Fibroblast of skin of right quadriceps (primary cell): Measurements from ENCODE around the gene NXPE2.
A peak's percentile ranks its signal among the peaks of the same experiment; 100 is the strongest.
"Not testable (repeated sequence)": the region's sequence is repeated elsewhere in the genome, so short reads cannot be mapped to it uniquely, and the experiment has no call there.

Experiments used
- DNase-seq: peaks from one replicate; pipeline ENCODE4 v3.0.0-alpha.2; 2013

The NXPE2 gene

GRCh38 chr11:114678125-114679036 is at the start of gene NXPE2:
NXPE2 (plus strand) TSS chr11:114678527; CDS start chr11:114678576, 49 bp downstream.
- DNase-seq = peak; percentile 37

- DNase-seq = not testable (repeated sequence)
These were observed 46.8 kb upstream of the NXPE2 start for GRCh38 chr11:114631445-114631965.

GRCh38 chr11:114639440-114639839 is 38.9 kb upstream of the NXPE2 start:
- not testable (repeated sequence) for DNase-seq

GRCh38 chr11:114650661-114651060 is 27.7 kb upstream of the NXPE2 start:
- no peak for DNase-seq

GRCh38 chr11:114651145-114651718 is 27.1 kb upstream of the NXPE2 start:
- no peak for DNase-seq

- DNase-seq = no peak
These were observed 25.2 kb upstream of the NXPE2 start for GRCh38 chr11:114653148-114653547.

- no peak for DNase-seq
These were observed 13.7 kb upstream of the NXPE2 start for GRCh38 chr11:114664641-114665040.

GRCh38 chr11:114666760-114667159 is 11.6 kb upstream of the NXPE2 start:
- no peak for DNase-seq

GRCh38 chr11:114668109-114668508 is 10.2 kb upstream of the NXPE2 start:
- no peak for DNase-seq

GRCh38 chr11:114673661-114674060 is 4.7 kb upstream of the NXPE2 start:
- DNase-seq = no peak

GRCh38 chr11:114679505-114679904 is 1.2 kb downstream of the NXPE2 start:
- DNase-seq = no peak

GRCh38 chr11:114683007-114683406 is 4.7 kb downstream of the NXPE2 start:
- no peak for DNase-seq

GRCh38 chr11:114684636-114685035 is 6.3 kb downstream of the NXPE2 start:
- DNase-seq = no peak

GRCh38 chr11:114685097-114685496 is 6.8 kb downstream of the NXPE2 start:
- no peak for DNase-seq

GRCh38 chr11:114705280-114706024 is 27.1 kb downstream of the NXPE2 start:
- no peak for DNase-seq

- DNase-seq = no peak
These were observed 31.6 kb downstream of the NXPE2 start for GRCh38 chr11:114709960-114710359.

- DNase-seq = no peak
These were observed 35.4 kb downstream of the NXPE2 start for GRCh38 chr11:114713756-114714155.

GRCh38 chr11:114719562-114719961 is 41.2 kb downstream of the NXPE2 start:
- DNase-seq = no peak

- DNase-seq = no peak
These were observed 46.7 kb downstream of the NXPE2 start for GRCh38 chr11:114724916-114725524.

- DNase-seq = no peak
These were observed 47.3 kb downstream of the NXPE2 start for GRCh38 chr11:114725623-114726022.

- no peak for DNase-seq
These were observed 58.5 kb downstream of the NXPE2 start for GRCh38 chr11:114736806-114737205.

- DNase-seq = peak; percentile 32
These were observed 60.6 kb downstream of the NXPE2 start for GRCh38 chr11:114738954-114739353.

- DNase-seq = no peak
These were observed 66.9 kb downstream of the NXPE2 start for GRCh38 chr11:114745150-114745671.
